Activated T-helper 9 cell treated with anti-CD3 and anti-CD28 coated beads, Interleukin-2, amount 50 U/mL, for 16 hours (primary cell): ENCODE results near the gene ZNF687.
A peak's percentile ranks its signal among the peaks of the same experiment; 100 is the strongest.

Experiments used
- DNase-seq: peaks from one replicate; pipeline ENCODE4 v3.0.0-alpha.2; 2020; ENCODE audit warnings: low read depth

ZNF687 gene

DNA sequence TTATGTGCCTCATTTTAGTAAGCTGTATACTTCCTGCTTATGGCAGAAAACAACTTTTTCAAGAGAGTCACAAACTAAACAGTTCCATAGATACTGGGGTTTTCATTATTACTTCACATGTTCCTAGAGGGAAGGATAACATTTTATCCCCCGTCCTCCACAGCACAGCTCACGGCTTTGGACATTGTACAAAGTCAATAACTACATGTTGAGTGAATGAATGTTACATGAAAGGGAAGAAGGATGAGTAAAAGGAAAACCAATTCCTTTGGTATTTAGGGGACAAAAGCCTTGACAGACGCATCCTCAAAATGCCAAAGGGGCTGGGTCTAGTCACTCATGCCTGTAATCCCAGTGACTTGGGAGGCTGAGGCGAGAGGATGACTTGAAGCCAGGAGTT lies 30.3 kb downstream of the ZNF687 start:
- DNase-seq, result no peak

GRCh38 chr1:151312826-151313225 lies 30.7 kb downstream of the ZNF687 start:
- no peak for DNase-seq

GRCh38 chr1:151313501-151313900 lies 31.4 kb downstream of the ZNF687 start:
- no peak for DNase-seq

DNA sequence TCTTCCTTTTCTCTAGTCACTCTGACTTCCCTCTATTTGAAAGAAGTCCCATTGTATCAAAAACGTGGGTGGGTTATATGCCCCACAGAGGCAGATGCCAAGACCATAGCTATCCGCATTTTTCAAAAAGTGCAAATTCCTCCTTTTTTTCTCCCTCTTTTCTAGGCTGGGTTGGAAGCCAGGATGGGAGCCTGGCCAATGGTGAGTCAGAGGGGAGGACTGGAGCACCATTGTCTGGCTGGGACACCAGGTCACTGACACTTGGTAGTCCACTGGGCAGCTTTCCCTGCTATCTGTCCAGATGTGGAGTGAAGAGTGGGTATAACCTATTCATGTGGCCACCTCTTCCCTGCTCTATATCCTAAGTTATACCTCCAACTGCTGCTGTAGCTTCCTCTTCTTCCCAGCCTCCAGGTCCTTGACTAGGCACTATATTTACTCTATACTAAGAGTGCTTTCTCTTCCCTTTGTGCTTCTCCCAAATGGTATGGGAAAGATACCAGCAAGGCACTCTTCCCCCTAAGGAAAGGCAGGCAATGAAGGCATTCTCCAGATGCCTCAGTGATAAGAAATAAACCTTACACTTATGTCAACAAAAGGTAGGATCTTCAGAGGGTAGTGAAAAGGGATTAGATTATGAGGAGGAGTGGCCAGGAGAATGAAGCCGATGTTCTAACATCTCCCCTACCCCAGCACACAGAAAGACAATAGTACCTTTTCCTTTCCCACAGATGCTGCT lies 32.2 kb downstream of the ZNF687 start:
- no peak for DNase-seq

DNA sequence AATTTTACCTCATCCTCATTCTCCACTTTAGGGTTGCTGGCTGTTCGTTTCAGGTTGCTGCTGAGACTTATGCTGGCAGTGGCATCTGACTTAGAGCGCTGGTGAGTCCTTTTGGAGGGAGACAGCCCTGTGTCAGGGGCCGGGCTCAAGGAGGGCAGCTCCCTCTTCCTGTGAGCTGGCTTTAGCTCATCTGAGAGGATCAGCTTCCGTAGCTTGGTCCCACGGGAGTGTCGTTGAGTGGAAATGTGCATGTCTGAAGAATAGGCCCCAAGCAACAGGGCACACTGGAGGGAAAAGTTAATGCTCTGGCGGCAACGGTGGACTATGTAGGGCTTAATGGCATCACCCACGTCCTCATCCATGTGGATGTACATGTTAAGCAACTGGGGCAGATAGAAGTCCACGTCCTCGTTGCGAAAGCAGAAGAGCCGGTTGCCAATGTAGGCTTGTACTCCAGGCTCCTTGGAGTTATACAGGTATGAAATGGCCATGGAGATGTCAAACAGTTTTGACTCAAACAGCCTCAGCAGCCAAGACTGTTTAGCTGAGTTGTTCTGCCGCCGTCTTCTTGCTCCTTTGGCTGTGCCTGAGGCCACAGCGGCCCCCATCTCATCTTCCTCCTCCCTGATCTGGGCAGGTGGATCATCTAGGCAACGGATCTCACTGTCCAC lies 33.6 kb downstream of the ZNF687 start:
- DNase-seq, result no peak

DNA sequence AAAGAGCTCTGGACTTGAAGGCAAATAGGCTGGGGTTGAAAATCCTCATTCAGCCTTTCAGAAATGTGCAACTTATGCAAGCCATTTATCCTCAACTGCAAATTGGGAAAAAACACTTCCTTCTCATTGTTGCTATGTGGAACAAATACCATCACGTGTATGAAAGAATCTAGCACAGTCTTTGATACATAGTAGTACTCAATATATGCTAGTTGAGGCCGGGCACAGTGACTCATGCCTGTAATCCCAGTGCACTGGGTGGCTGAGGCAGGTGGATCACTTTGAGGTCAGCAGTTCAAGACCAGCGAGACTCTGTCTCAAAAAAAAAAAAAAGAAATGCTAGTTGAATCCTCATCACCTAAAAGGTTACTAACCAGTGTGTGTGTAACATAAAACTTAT lies 36.9 kb downstream of the ZNF687 start:
- DNase-seq, result no peak

DNA sequence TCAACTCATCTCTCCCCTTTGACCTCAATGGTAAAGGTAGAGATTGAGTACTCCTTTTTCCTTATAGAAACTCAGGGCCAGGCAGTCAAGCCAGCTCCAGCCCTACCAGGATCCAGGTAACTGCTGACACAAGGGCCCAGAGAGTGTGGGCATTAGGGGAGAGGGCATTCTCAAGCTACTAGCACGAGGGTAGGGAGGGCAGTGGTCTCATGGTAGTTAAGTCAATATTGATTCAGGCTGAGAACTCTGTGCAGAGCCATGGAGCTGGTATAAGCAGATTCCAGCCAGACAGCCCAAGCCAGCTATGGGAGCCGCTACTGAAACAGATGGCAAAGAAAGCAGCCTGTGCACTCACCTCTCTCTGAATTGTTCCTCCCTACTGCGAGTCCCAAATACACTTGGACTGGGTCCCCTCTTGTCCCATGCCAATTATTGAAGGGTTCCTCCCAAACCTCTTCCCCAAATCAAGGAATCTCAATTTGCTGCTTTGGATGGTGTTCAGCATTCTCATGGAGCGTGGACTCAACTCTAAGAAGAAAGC lies 42.4 kb downstream of the ZNF687 start:
- no peak for DNase-seq

- DNase-seq, result no peak
Measured at GRCh38 chr1:151325231-151325630, 43.1 kb downstream of the ZNF687 start.

GRCh38 chr1:151325646-151326429 lies 43.7 kb downstream of the ZNF687 start:
- DNase-seq, result no peak

- no peak for DNase-seq
Measured at GRCh38 chr1:151326619-151327222, 44.6 kb downstream of the ZNF687 start.

DNA sequence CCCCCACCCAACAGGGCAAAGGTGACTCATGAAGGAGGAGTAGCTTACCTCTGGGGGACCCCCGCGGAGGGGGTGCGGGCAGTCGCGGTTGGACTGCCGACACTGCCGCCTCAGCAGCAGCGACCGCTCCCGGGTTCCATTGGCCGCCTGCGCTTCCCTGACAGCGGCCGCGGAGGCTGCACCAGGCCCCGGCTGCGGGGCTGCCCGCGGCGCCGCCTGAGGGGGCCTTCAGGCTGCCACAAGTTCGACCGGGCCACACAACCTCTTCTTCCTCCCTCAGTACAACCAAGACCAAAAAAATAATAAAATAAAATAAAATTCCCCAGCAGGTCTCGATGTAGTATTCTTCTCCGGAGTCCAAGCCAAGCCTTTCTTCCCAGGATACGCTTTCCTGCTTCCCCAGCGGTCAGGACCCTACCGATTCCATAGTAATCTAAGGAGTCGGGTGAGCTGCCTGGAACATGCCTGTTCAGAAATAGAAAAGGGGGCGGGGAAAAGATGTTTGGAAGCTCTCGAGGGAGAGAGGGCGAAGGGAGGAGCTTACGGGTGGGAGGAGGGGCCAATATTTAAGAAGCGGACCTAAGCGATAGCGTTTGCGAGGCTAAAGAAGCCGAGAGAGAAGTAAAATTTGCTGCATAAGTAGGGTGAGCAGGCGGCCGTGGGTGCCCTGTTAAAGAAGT lies 45.3 kb downstream of the ZNF687 start, which contains the start of gene PI4KB:
TSS of gene PI4KB (minus strand) at position 194 of the 680 bp plus-strand sequence. CDS start 10,935 bp downstream, outside the sequence.
- peak; percentile 73 for DNase-seq

GRCh38 chr1:151327903-151328674 lies 46.0 kb downstream of the ZNF687 start:
- DNase-seq, result no peak

DNA sequence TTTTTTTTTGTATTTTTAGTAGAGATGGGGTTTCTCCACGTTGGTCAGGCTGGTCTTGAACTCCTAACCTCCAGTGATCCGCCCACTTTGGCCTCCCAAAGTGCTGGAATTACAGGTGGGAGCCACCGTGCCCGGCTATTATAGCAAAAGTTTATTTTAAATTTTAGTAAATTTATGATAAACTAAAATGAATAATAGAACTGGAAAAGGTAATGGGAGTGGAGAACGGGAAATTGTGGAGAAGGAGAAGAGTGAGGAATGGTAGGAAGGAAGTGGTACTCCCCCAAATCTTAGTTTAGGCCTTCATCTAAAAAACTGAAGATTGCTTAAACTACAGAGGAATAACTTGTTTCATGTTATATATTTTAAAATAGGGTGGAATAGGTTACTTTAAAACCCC lies 52.7 kb downstream of the ZNF687 start:
- no peak for DNase-seq

- no peak for DNase-seq
Measured at GRCh38 chr1:151336556-151336955, 54.5 kb downstream of the ZNF687 start.

DNA sequence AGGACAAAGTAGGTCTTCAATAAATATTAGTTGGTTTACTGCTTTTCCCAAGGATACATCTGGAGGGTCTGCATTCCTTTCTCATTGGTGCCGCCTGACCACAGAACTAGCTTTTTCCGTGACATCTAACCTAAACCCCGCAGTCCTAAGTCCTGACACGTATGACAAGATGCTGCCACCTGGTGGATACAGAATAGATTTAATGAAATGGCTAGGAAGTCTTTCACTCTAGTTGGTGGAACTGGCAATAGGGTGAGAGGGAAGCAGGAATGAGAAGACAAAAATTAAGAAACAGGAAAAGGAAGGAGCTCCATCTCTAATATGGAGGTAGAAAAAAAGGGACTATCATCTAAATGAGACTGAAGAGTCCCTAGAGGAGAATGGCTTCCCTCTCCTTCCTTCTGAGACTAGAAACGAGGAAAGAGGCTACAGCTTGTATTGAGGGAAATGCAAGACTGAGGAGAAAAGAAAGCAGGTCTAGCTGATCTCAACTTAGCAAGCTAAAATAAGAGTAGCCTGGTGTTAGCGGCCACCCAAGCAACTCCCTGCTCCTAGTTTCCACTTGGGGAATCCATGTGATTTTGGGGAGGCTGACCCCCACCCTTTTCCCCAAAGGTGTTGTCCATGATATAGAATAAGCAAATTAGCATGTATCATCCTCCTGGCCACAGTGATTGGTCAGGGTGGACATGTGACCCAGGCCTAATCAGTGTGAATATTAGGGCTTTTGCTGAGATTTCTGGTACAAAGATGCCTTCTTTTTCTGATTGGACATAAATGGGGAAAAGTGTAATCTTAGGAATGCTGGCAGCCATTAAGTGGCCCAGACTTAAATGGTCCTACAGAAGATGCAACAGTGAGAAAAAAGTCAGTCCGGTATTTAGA lies 59.0 kb downstream of the ZNF687 start:
- peak; percentile 28 for DNase-seq
